ENCODE results near the gene TIMP2.

The TIMP2 gene

DNA sequence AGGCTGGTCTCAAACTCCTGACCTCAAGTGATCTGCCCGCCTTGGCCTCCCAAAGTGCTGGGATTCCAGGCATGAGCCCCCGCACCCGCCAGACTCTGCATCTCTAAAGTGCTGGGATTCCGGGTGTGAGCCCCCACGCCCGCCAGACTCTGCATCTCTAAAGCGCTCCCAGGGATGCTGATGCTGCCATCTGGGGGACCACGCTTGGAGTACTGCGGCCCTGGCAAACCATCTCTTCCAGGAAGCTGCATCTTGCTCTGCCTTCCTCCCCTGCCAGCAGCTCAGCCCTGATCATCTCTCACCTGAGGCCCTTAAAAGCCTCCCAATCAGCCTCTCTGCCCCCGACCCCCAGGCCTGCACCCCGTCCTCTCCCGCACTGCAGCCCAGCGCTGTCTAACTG lies 26.2 kb downstream of the TIMP2 start:
- Histone ChIP-seq H3K4me3 (ENCODE audit: low read length) (no peak overlapping the region), H3K9ac (ENCODE audit: low read length) (no peak overlapping the region), H3K4me1 (ENCODE audit: low read length) (no peaks in the 10 kb centered on the region), H3K27ac (ENCODE audit: low read length) (no peak overlapping the region), H3K79me2 (ENCODE audit: low read length) (no peaks in the 10 kb centered on the region), H4K20me1 (ENCODE audit: insufficient read depth, low read length) (no peaks in the 10 kb centered on the region), H3K27me3 (ENCODE audit: low read depth, low read length) (no peaks in the 10 kb centered on the region), H3K4me2 (ENCODE audit: low read length) (no peak overlapping the region), H2AFZ (ENCODE audit: low read depth, low read length) (no peak overlapping the region), H3K36me3 (replicated peaks; ENCODE audit: low read depth, low read length) (no peaks in the 10 kb centered on the region), H3K9me3 (ENCODE audit: insufficient read depth, low read length) (no peaks in the 10 kb centered on the region)
- TF ChIP-seq, protein P1, sequence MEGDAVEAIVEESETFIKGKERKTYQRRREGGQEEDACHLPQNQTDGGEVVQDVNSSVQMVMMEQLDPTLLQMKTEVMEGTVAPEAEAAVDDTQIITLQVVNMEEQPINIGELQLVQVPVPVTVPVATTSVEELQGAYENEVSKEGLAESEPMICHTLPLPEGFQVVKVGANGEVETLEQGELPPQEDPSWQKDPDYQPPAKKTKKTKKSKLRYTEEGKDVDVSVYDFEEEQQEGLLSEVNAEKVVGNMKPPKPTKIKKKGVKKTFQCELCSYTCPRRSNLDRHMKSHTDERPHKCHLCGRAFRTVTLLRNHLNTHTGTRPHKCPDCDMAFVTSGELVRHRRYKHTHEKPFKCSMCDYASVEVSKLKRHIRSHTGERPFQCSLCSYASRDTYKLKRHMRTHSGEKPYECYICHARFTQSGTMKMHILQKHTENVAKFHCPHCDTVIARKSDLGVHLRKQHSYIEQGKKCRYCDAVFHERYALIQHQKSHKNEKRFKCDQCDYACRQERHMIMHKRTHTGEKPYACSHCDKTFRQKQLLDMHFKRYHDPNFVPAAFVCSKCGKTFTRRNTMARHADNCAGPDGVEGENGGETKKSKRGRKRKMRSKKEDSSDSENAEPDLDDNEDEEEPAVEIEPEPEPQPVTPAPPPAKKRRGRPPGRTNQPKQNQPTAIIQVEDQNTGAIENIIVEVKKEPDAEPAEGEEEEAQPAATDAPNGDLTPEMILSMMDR (IDR thresholded peaks at IDR 0.05; ENCODE audit: low read depth, low read length), result no peak
- no peak for TF ChIP-seq EZH2phosphoT487 (IDR thresholded peaks at IDR 0.05; ENCODE audit: low read depth)

DNA sequence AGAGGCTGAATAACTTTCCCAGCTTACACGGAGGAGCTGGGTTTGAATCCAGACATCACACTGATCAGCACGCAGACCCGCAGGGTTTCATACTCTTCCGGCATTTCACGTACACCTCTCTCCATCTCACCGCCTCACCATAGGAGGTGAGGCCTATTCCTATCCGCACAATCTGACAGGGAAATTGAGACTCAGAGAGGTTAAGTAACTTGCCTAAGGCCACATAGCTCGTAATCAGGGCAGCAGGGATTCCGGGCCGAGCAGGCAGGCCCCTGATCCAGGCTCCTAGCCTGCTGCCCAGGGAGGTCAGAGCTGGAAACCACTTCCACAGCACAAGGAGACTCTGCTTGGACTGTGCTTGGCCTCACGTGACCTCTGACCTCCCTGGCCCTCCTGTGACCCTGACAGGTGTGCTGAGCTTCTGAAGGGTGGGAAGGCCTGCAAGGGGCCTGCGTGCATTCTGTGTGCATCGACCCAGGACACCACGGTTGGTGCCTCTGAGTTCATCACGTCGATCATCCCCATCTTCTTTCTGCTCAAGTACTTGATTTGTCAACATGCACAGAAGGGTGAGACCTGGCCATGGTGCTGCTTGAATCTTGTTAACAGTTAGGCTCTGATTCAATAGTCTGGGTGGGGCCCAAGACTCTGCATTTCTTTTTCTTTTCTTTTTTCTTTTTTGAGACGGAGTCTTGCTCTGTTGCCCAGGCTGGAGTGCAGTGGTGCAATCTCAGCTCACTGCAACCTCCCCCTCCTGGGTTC lies 26.9 kb downstream of the TIMP2 start:
- no peaks in the 10 kb centered on the region for H3K9me3 ChIP-seq (ENCODE audit: insufficient read depth, low read length)
- no peaks in the 10 kb centered on the region for H3K36me3 ChIP-seq (replicated peaks; ENCODE audit: low read depth, low read length)
- H2AFZ ChIP-seq (ENCODE audit: low read depth, low read length), result no peak overlapping the region
- no peak overlapping the region for H3K4me2 ChIP-seq (ENCODE audit: low read length)
- TF ChIP-seq, protein P1 (IDR thresholded peaks at IDR 0.05; ENCODE audit: low read depth, low read length), result no peak
- no peak for TF ChIP-seq EZH2phosphoT487 (IDR thresholded peaks at IDR 0.05; ENCODE audit: low read depth)
- no peaks in the 10 kb centered on the region for H3K27me3 ChIP-seq (ENCODE audit: low read depth, low read length)
- no peak overlapping the region for H3K4me3 ChIP-seq (ENCODE audit: low read length)
- H3K27ac ChIP-seq (ENCODE audit: low read length), result no peak overlapping the region
- no peaks in the 10 kb centered on the region for H4K20me1 ChIP-seq (ENCODE audit: insufficient read depth, low read length)
- no peaks in the 10 kb centered on the region for H3K79me2 ChIP-seq (ENCODE audit: low read length)
- H3K4me1 ChIP-seq (ENCODE audit: low read length), result peaks cover under 1% of the 10 kb centered on the region; the same call in 1 of the 2 replicates
- H3K9ac ChIP-seq (ENCODE audit: low read length), result no peak overlapping the region

DNA sequence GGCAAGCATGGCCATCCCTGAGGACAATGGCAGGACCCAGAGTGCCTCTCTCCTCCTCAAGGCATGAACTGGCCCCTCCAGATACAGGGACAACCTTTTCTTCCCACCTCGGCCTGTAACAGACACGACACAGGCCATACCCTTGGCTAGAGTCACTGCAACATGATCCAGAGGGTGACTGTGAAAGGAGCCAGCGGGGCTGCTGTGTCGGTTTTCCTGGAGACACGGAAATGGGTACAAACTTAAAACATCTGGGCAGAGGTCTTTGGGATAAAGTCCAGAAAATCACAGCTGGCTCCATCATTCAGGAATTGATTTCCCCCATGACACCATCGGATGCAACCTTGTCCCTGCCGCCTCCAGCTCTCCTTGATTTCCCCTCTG lies 27.5 kb downstream of the TIMP2 start:
- no peaks in the 10 kb centered on the region for H3K27me3 ChIP-seq (ENCODE audit: low read depth, low read length)
- H3K9me3 ChIP-seq (ENCODE audit: insufficient read depth, low read length), result no peaks in the 10 kb centered on the region
- H3K4me3 ChIP-seq (ENCODE audit: low read length), result no peak overlapping the region
- no peaks in the 10 kb centered on the region for H3K79me2 ChIP-seq (ENCODE audit: low read length)
- no peak overlapping the region for H3K9ac ChIP-seq (ENCODE audit: low read length)
- H3K27ac ChIP-seq (ENCODE audit: low read length), result no peak overlapping the region
- no peak overlapping the region for H2AFZ ChIP-seq (ENCODE audit: low read depth, low read length)
- H3K4me1 ChIP-seq (ENCODE audit: low read length), result peaks cover 6% of the 10 kb centered on the region
- no peak overlapping the region for H3K4me2 ChIP-seq (ENCODE audit: low read length)
- H4K20me1 ChIP-seq (ENCODE audit: insufficient read depth, low read length), result no peaks in the 10 kb centered on the region
- no peak for TF ChIP-seq EZH2phosphoT487 (IDR thresholded peaks at IDR 0.05; ENCODE audit: low read depth)
- H3K36me3 ChIP-seq (replicated peaks; ENCODE audit: low read depth, low read length), result no peaks in the 10 kb centered on the region

DNA sequence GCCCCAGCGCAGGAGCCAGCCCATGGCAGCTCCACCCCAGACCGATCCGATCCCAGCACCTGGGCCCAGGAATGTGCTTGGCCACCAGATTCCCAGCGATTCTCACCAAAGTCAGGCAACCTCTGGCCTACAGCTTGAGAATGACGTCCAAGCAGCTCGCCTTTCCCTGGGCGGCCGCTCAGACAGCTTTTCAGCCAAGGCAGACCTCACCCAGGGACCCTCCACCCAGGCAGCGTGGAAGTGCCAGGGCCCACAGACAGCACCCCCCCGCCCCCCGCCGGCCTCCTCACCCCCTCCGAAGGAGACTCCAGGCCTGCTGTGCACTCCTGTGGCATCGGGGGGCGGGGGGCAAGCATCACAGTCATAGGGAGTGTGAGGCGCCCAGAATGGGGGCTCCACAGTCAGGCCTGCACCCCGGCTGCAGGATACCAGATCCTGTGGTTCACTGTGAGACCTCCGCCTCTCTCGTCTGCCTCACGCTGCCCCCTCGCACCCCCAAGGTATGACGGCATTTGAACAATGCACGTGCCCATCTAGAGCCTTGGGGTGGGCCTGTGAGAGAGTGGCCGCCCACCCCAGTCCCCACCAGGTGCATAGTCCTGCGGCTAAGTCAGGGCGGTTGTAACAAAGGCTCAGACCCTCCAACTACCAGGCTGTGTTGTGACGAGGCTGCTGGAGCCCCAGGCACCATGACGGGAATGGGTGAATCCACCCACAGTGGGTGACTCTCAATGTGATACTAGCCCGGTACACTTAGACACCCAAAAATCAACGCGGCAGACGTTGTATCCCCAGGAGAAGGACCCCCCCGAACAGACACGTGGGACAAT lies 28.1 kb downstream of the TIMP2 start:
- no peaks in the 10 kb centered on the region for H3K9me3 ChIP-seq (ENCODE audit: insufficient read depth, low read length)
- no peaks in the 10 kb centered on the region for H3K36me3 ChIP-seq (replicated peaks; ENCODE audit: low read depth, low read length)
- H3K27ac ChIP-seq (ENCODE audit: low read length), result no peak overlapping the region
- no peak overlapping the region for H3K9ac ChIP-seq (ENCODE audit: low read length)
- no peaks in the 10 kb centered on the region for H3K27me3 ChIP-seq (ENCODE audit: low read depth, low read length)
- H3K4me1 ChIP-seq (ENCODE audit: low read length), result peaks cover 12% of the 10 kb centered on the region
- H4K20me1 ChIP-seq (ENCODE audit: insufficient read depth, low read length), result no peaks in the 10 kb centered on the region
- no peaks in the 10 kb centered on the region for H3K79me2 ChIP-seq (ENCODE audit: low read length)
- no peak overlapping the region for H3K4me3 ChIP-seq (ENCODE audit: low read length)
- no peak overlapping the region for H3K4me2 ChIP-seq (ENCODE audit: low read length)
- TF ChIP-seq, protein P1 (IDR thresholded peaks at IDR 0.05; ENCODE audit: low read depth, low read length), result no peak
- no peak for TF ChIP-seq EZH2phosphoT487 (IDR thresholded peaks at IDR 0.05; ENCODE audit: low read depth)
- no peak overlapping the region for H2AFZ ChIP-seq (ENCODE audit: low read depth, low read length)

All from OCI-LY3 (cell line).